ENCODE measurements around the gene IMMP2L. TPM values are rescaled to one million over a fixed set of nuclear protein-coding genes. Genes with fewer than 3 reads are reported as not detected.

Gene IMMP2L
- total RNA-seq, 1 donor from 2014 or later = 21.5 TPM

DNA sequence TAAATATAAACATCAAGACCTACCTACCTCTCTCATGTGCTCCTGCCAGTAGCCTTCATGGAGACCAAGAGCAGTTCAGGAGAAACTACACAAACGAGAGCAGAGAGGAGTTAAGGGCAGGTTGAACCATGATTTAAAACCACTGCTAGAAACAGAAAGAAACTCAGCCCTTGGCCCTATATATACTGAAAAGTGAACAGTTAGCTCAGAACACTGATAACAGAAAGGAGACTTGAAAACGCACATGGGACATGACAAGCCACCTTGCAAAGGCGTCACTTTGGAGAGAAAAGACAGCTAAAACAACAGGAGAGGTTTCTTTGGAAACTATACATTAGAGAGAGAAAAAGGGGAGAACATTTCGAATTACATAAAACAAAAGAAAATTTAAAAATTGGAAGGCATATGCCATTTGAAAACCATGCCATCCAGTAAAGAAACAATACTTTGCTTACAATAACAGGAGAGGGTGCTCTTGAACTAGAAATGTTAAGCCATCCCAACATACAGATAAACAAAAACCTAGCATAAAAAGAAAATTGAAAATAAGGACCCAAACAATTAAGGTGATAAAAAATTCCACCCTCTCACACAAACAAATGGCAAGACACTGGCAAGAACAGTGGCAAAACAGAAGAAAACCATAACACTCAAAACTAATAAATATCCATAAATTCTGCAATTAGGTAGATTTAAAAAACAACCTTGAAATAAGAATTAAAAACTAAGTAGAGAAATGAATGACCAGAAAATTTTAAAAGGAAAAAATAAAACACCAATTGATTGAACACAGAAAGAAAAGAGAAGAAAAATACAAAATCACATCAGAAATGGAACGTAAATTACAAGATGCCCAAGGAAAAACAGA lies 232.7 kb downstream of the IMMP2L start:
- no peak overlapping the region for H3K4me2 ChIP-seq
- H3K27me3 ChIP-seq = no peaks in the 10 kb centered on the region
- no peaks in the 10 kb centered on the region for H3K79me2 ChIP-seq (ENCODE audit: low read depth)
- Mint-ChIP-seq H3K27ac (no peak overlapping the region), H3K9me3 (no peaks in the 10 kb centered on the region), H3K4me1 (no peaks in the 10 kb centered on the region), H3K27me3 (ENCODE audit: insufficient read depth, low read depth) (peaks cover 2% of the 10 kb centered on the region), H3K4me3 (no peak overlapping the region), H3K36me3 (no peaks in the 10 kb centered on the region)
- TF ChIP-seq EZH2phosphoT487 (IDR thresholded peaks at IDR 0.05) (no peak), CTCF (IDR thresholded peaks at IDR 0.05) (peak; percentile 8)
- no peak overlapping the region for H3K4me3 ChIP-seq
- H3F3A ChIP-seq (ENCODE audit: low read depth) = no peaks in the 10 kb centered on the region
- H3K9me3 ChIP-seq (ENCODE audit: low read depth) = no peaks in the 10 kb centered on the region
- no peaks in the 10 kb centered on the region for H3K36me3 ChIP-seq
- no peak overlapping the region for H3K27ac ChIP-seq
- no peak overlapping the region for H2AFZ ChIP-seq (replicated peaks)
- no peaks in the 10 kb centered on the region for H3K4me1 ChIP-seq
- no peaks in the 10 kb centered on the region for H4K20me1 ChIP-seq (ENCODE audit: low read depth)
- no peak for DNase-seq (ENCODE audit: low spot score)
- H3K9ac ChIP-seq = no peak overlapping the region

DNA sequence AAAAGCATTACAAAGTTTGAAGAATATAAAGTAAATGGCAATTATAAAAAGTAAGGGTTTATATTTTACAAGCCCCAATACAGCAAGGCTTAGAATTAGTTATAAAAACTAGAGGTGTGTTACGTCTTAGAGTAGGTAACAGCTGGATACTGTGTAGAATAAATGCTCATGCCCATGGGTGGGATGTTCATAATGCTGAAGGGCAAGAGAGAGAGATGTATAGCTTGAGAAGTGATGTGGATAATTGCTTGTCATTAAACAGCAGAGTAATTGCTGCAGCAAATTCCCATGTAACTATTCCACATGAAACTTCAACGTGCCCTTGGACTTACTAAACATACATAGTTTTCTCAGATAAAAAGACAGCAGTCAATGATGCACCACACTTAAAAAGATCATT lies 233.8 kb downstream of the IMMP2L start:
- no peaks in the 10 kb centered on the region for H3K9me3 ChIP-seq (ENCODE audit: low read depth)
- peaks cover 2% of the 10 kb centered on the region for H3K27me3 Mint-ChIP-seq (ENCODE audit: insufficient read depth, low read depth)
- H3K4me1 ChIP-seq = no peaks in the 10 kb centered on the region
- H3K27ac ChIP-seq = no peak overlapping the region
- no peaks in the 10 kb centered on the region for H3K4me1 Mint-ChIP-seq
- no peaks in the 10 kb centered on the region for H4K20me1 ChIP-seq (ENCODE audit: low read depth)
- no peak for TF ChIP-seq CTCF (IDR thresholded peaks at IDR 0.05)
- TF ChIP-seq EZH2phosphoT487 (IDR thresholded peaks at IDR 0.05) = no peak
- TF ChIP-seq EZH2 (IDR thresholded peaks at IDR 0.05) = no peak
- no peak for DNase-seq (ENCODE audit: low spot score)
- no peak overlapping the region for H2AFZ ChIP-seq (replicated peaks)
- no peaks in the 10 kb centered on the region for H3F3A ChIP-seq (ENCODE audit: low read depth)
- no peaks in the 10 kb centered on the region for H3K36me3 ChIP-seq
- no peaks in the 10 kb centered on the region for H3K79me2 ChIP-seq (ENCODE audit: low read depth)
- no peak overlapping the region for H3K4me3 ChIP-seq
- H3K4me3 Mint-ChIP-seq = no peak overlapping the region
- H3K27me3 ChIP-seq = no peaks in the 10 kb centered on the region
- H3K27ac Mint-ChIP-seq = no peak overlapping the region
- H3K4me2 ChIP-seq = no peak overlapping the region
- no peaks in the 10 kb centered on the region for H3K9me3 Mint-ChIP-seq
- H3K9ac ChIP-seq = no peak overlapping the region
- H3K36me3 Mint-ChIP-seq = no peaks in the 10 kb centered on the region

DNA sequence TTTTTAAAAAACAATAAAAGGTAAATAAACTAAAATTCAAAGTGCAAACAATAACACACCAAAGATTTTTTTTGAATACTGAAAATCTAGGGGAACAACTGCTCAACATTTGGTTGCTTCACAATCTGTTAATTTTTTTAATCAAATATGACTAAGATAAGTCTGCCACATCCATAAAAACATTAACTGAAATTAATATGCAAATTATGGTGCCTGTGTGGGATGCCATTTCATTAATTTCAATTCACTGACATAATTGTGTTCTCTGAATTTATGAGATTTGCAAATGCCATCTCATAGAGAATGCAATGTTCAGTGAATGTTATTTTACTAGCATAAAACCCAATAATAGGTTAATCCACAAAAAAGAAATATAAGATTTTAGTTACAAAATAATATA lies 237.5 kb downstream of the IMMP2L start:
- Histone ChIP-seq H3K27ac (no peak overlapping the region), H3K36me3 (no peaks in the 10 kb centered on the region), H3K9ac (no peak overlapping the region), H3K4me1 (no peaks in the 10 kb centered on the region), H3K4me3 (no peak overlapping the region), H4K20me1 (ENCODE audit: low read depth) (no peaks in the 10 kb centered on the region), H3K27me3 (no peaks in the 10 kb centered on the region), H3K9me3 (ENCODE audit: low read depth) (no peaks in the 10 kb centered on the region), H3F3A (ENCODE audit: low read depth) (no peaks in the 10 kb centered on the region), H3K79me2 (ENCODE audit: low read depth) (no peaks in the 10 kb centered on the region), H2AFZ (replicated peaks) (no peak overlapping the region), H3K4me2 (no peak overlapping the region)
- Mint-ChIP-seq H3K36me3 (no peaks in the 10 kb centered on the region), H3K4me1 (no peaks in the 10 kb centered on the region), H3K4me3 (no peak overlapping the region), H3K27me3 (ENCODE audit: insufficient read depth, low read depth) (no peaks in the 10 kb centered on the region), H3K27ac (no peak overlapping the region), H3K9me3 (no peaks in the 10 kb centered on the region)
- no peak for TF ChIP-seq CTCF (IDR thresholded peaks at IDR 0.05)
- no peak for TF ChIP-seq EZH2 (IDR thresholded peaks at IDR 0.05)
- no peak for TF ChIP-seq EZH2phosphoT487 (IDR thresholded peaks at IDR 0.05)
- DNase-seq (ENCODE audit: low spot score) = no peak
